Keratinocyte (primary cell): Measurements from ENCODE around the gene STPG4. TPM values are rescaled to one million over a fixed set of nuclear protein-coding genes. Genes with fewer than 3 reads are reported as not detected.

Experiments
- DNase-seq: peaks from one replicate; pipeline ENCODE4 v3.0.0-alpha.2; 2011; ENCODE audit warnings: low read depth, missing footprints, low spot score
- FAIRE-seq: peaks from 2 replicates; lab custom pipeline; 2011; peaks lifted over from hg19 to GRCh38; lab: Jason Lieb, UNC
- H2AFZ ChIP-seq: 2 replicates; pipeline ENCODE4 v1.6.0; 2012; ENCODE audit warnings: low read length, control low read depth, inconsistent platforms; ENCODE audit not compliant: control insufficient read depth
- H3K27ac ChIP-seq: 2 replicates; pipeline ENCODE4 v1.5.1; 2011; ENCODE audit warnings: low read length; ENCODE audit not compliant: control insufficient read depth, insufficient read depth
- H3K27me3 ChIP-seq: 3 replicates; pipeline ENCODE4 v1.6.0; 2011; ENCODE audit warnings: low read length; ENCODE audit not compliant: control insufficient read depth, insufficient read depth; ENCODE audit errors: extremely low read depth
- H3K36me3 ChIP-seq, 2 experiments: 2 replicates in 1 of 2; 3 replicates in 1 of 2; pipeline ENCODE4 v1.5.1; 2011; ENCODE audit warnings: low read length in 2 of 2, mild to moderate bottlenecking in 1 of 2; ENCODE audit not compliant: control insufficient read depth in 2 of 2, insufficient read depth in 2 of 2; ENCODE audit errors: extremely low read depth in 1 of 2
- H3K4me1 ChIP-seq: 3 replicates; pipeline ENCODE4 v1.5.1; 2011; ENCODE audit warnings: low read length; ENCODE audit not compliant: control insufficient read depth, insufficient read depth; ENCODE audit errors: extremely low read depth
- H3K4me2 ChIP-seq: 3 replicates; pipeline ENCODE4 v1.6.0; 2011; ENCODE audit warnings: low read depth, low read length; ENCODE audit not compliant: control insufficient read depth, insufficient read depth; ENCODE audit errors: extremely low read depth
- H3K4me3 ChIP-seq, 3 experiments: fragments of 200-600 bp in 1 of 3; sonication (generic) in 1 of 3; 2 replicates in 2 of 3; 3 replicates in 1 of 3; pipeline ENCODE4 v1.5.1; 2011 to 2016; ENCODE audit warnings: low read length in 3 of 3, mild to moderate bottlenecking in 3 of 3, control low read depth in 2 of 3, inconsistent platforms in 1 of 3, low read depth in 1 of 3, mixed read lengths in 1 of 3, mixed run types in 1 of 3, moderate library complexity in 1 of 3; ENCODE audit not compliant: control insufficient read depth in 2 of 3, insufficient read depth in 2 of 3; ENCODE audit errors: extremely low read depth in 1 of 3
- H3K79me2 ChIP-seq: 2 replicates; pipeline ENCODE4 v1.6.0; 2012; ENCODE audit warnings: low read length; ENCODE audit not compliant: control insufficient read depth, insufficient read depth
- H3K9ac ChIP-seq: 3 replicates; pipeline ENCODE4 v1.6.0; 2011; ENCODE audit warnings: low read length; ENCODE audit not compliant: control insufficient read depth, insufficient read depth; ENCODE audit errors: extremely low read depth
- H3K9me1 ChIP-seq: 3 replicates; pipeline ENCODE4 v1.6.0; 2011; ENCODE audit warnings: low read length; ENCODE audit not compliant: control insufficient read depth, insufficient read depth; ENCODE audit errors: extremely low read depth
- H3K9me3 ChIP-seq: 2 replicates; pipeline ENCODE4 v1.5.1; 2012; ENCODE audit warnings: low read depth, low read length; ENCODE audit not compliant: control insufficient read depth
- H4K20me1 ChIP-seq: 3 replicates; pipeline ENCODE4 v1.6.0; 2011; ENCODE audit warnings: low read length; ENCODE audit not compliant: control insufficient read depth, insufficient read depth; ENCODE audit errors: extremely low read depth
- EZH2 ChIP-seq: IDR thresholded peaks from one replicate; pipeline ENCODE4 v1.6.1; 2012; ENCODE audit warnings: inconsistent platforms, mild to moderate bottlenecking, low read length, moderate library complexity
- dilution Hi-C: fragments of 300-500 bp; cut with MboI; formaldehyde crosslinking; loops from one replicate; pipeline ENCODE4 v1.7.0; 2020; ENCODE audit warnings: low sequenced_read_pairs; ENCODE audit not compliant: extremely low pct_ligation_motif_present
- polyA plus RNA-seq, 5 experiments: library from polyadenylated mRNA; depleted of rRNA in 3 of 5; stranded (reverse) in 3 of 5; stranded (forward) in 1 of 5; unstranded in 1 of 5; fragments of >200 nt; gene quantifications; 1 replicate in 1 of 5; 2 replicates in 3 of 5; 3 replicates in 1 of 5; pipeline versions ENCODE4 v1.2.1 to v1.2.3, GENCODE V29; 2011 to 2012; ENCODE audit warnings: missing spikeins in 2 of 5, low read depth in 1 of 5, low replicate concordance in 1 of 5
- TF ChIP-seq, protein P1 (sequence below), 3 experiments: IDR thresholded peaks in 1 of 3; conservative IDR thresholded peaks in 1 of 3; optimal IDR thresholded peaks in 1 of 3; 2 replicates in 2 of 3; 3 replicates in 1 of 3; pipeline versions ENCODE3 to v1.5.1; 2011; ENCODE audit warnings: low read length in 3 of 3, mild to moderate bottlenecking in 3 of 3, moderate library complexity in 2 of 3, control low read depth in 1 of 3, inconsistent platforms in 1 of 3; ENCODE audit not compliant: insufficient read depth in 2 of 3; ENCODE audit errors: extremely low read depth in 1 of 3

Gene STPG4
- polyA plus RNA-seq, 1 donor (not counting 4 experiments of a cell fraction or from before 2014, with no cell fraction given), result 0.26 TPM

GRCh38 chr2:47092465-47092864 lies 62.6 kb downstream of the STPG4 start:
- TF ChIP-seq EZH2, result no peak
- TF ChIP-seq, protein P1, sequence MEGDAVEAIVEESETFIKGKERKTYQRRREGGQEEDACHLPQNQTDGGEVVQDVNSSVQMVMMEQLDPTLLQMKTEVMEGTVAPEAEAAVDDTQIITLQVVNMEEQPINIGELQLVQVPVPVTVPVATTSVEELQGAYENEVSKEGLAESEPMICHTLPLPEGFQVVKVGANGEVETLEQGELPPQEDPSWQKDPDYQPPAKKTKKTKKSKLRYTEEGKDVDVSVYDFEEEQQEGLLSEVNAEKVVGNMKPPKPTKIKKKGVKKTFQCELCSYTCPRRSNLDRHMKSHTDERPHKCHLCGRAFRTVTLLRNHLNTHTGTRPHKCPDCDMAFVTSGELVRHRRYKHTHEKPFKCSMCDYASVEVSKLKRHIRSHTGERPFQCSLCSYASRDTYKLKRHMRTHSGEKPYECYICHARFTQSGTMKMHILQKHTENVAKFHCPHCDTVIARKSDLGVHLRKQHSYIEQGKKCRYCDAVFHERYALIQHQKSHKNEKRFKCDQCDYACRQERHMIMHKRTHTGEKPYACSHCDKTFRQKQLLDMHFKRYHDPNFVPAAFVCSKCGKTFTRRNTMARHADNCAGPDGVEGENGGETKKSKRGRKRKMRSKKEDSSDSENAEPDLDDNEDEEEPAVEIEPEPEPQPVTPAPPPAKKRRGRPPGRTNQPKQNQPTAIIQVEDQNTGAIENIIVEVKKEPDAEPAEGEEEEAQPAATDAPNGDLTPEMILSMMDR (optimal IDR thresholded peaks at IDR 0.05 in 1 of 3, IDR thresholded peaks at IDR 0.05 in 1 of 3, conservative IDR thresholded peaks at IDR 0.05 in 1 of 3; ENCODE audit: extremely low read depth in 1 of 3, insufficient read depth in 2 of 3, low read length in 3 of 3), result no peak
- DNase-seq (no peak), FAIRE-seq (no peak)
- H3K27ac ChIP-seq, result no peak overlapping the region
- no peak overlapping the region for H3K9ac ChIP-seq
- no peaks in the 10 kb centered on the region for H3K36me3 ChIP-seq
- H3K9me3 ChIP-seq, result no peaks in the 10 kb centered on the region
- H3K79me2 ChIP-seq, result no peaks in the 10 kb centered on the region
- no peaks in the 10 kb centered on the region for H3K27me3 ChIP-seq
- no peak overlapping the region for H2AFZ ChIP-seq
- H3K4me2 ChIP-seq, result no peak overlapping the region
- peaks cover 10% of the 10 kb centered on the region for H3K4me1 ChIP-seq
- dilution Hi-C loops, result no loop called here
- no peaks in the 10 kb centered on the region for H4K20me1 ChIP-seq
- H3K4me3 ChIP-seq, result no peak overlapping the region
- peaks cover 3% of the 10 kb centered on the region for H3K9me1 ChIP-seq

DNA sequence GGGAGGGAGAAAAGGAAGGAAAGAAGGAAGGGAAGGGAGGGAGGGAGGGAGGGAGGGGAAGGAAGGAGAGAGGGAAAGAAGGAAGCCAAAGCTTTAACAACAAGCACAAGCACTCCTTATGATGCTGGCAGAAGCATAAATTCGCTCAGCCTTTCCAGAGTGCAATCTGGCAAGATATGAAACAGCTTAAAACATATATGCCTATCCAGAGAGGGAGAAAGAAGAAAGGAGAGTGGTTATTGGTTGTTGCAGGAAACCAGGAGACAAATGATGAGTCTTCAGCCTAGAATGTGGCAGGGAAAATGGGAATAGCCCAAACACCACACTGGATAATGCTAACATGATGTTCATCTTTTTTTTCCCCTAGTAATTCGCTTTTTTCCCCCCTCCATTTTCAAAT lies 64.0 kb downstream of the STPG4 start:
- no peaks in the 10 kb centered on the region for H3K36me3 ChIP-seq
- H3K27me3 ChIP-seq, result no peaks in the 10 kb centered on the region
- no peaks in the 10 kb centered on the region for H3K9me3 ChIP-seq
- H2AFZ ChIP-seq, result peak overlapping the region; percentile 14
- FAIRE-seq (no peak), DNase-seq (no peak)
- no peak overlapping the region for H3K4me3 ChIP-seq
- no peak overlapping the region for H3K9ac ChIP-seq
- no peak overlapping the region for H3K4me2 ChIP-seq
- H3K79me2 ChIP-seq, result no peaks in the 10 kb centered on the region
- H3K4me1 ChIP-seq, result peaks cover 10% of the 10 kb centered on the region
- no peak overlapping the region for H3K27ac ChIP-seq
- peaks cover 3% of the 10 kb centered on the region for H3K9me1 ChIP-seq
- no peaks in the 10 kb centered on the region for H4K20me1 ChIP-seq
- TF ChIP-seq, protein P1 (optimal IDR thresholded peaks at IDR 0.05 in 1 of 3, IDR thresholded peaks at IDR 0.05 in 1 of 3, conservative IDR thresholded peaks at IDR 0.05 in 1 of 3; ENCODE audit: extremely low read depth in 1 of 3, insufficient read depth in 2 of 3, low read length in 3 of 3), result no peak
- no peak for TF ChIP-seq EZH2
- dilution Hi-C loops, result no loop called here
